Astrocyte (in vitro differentiated cells and primary cell): Measurements from ENCODE around the gene ZNF618. TPM values are rescaled to one million over a fixed set of nuclear protein-coding genes. Genes with fewer than 3 reads are reported as not detected.

ENCODE experiments used
- DNase-seq: peaks from one replicate; pipeline ENCODE4 v3.0.0-alpha.2; 2010; ENCODE audit warnings: low read depth
- FAIRE-seq: peaks from 2 replicates; lab custom pipeline; 2011; peaks lifted over from hg19 to GRCh38; lab: Jason Lieb, UNC
- H2AFZ ChIP-seq: 2 replicates; pipeline ENCODE4 v1.6.0; 2012; ENCODE audit warnings: low read depth, low read length, inconsistent platforms
- H3K27ac ChIP-seq: 2 replicates; pipeline ENCODE4 v1.5.1; 2011; ENCODE audit warnings: low read depth, low read length, inconsistent platforms
- H3K27me3 ChIP-seq: 2 replicates; pipeline ENCODE4 v1.6.0; 2011; ENCODE audit warnings: low read length, inconsistent platforms; ENCODE audit not compliant: insufficient read depth
- H3K36me3 ChIP-seq: 2 replicates; pipeline ENCODE4 v1.5.1; 2011; ENCODE audit warnings: low read length, inconsistent platforms; ENCODE audit not compliant: insufficient read depth
- H3K4me1 ChIP-seq: 2 replicates; pipeline ENCODE4 v1.5.1; 2011; ENCODE audit warnings: low read length, inconsistent platforms; ENCODE audit not compliant: insufficient read depth
- H3K4me2 ChIP-seq: 2 replicates; pipeline ENCODE4 v1.6.0; 2012; ENCODE audit warnings: low read length, inconsistent platforms
- H3K4me3 ChIP-seq: 2 replicates; pipeline ENCODE4 v1.5.1; 2011; ENCODE audit warnings: low read depth, mild to moderate bottlenecking, low read length, inconsistent platforms; ENCODE audit not compliant: insufficient read depth
- H3K79me2 ChIP-seq: 2 replicates; pipeline ENCODE4 v1.6.0; 2012; ENCODE audit warnings: mild to moderate bottlenecking, low read length, inconsistent platforms; ENCODE audit not compliant: insufficient read depth
- H3K9ac ChIP-seq: 2 replicates; pipeline ENCODE4 v1.6.0; 2012; ENCODE audit warnings: mild to moderate bottlenecking, low read length, inconsistent platforms
- H3K9me3 ChIP-seq: 2 replicates; pipeline ENCODE4 v1.5.1; 2012; ENCODE audit warnings: low read depth, mild to moderate bottlenecking, low read length, inconsistent platforms; ENCODE audit not compliant: insufficient read depth
- H4K20me1 ChIP-seq: 2 replicates; pipeline ENCODE4 v1.6.0; 2012; ENCODE audit warnings: low read length, inconsistent platforms; ENCODE audit not compliant: insufficient read depth
- H3K27ac Mint-ChIP-seq: one replicate; pipeline ENCODE4 v1.8.0; 2021; ENCODE audit warnings: mild to moderate bottlenecking, mixed read lengths; ENCODE audit not compliant: unreplicated experiment
- H3K27me3 Mint-ChIP-seq: one replicate; pipeline ENCODE4 v1.8.0; 2021; ENCODE audit warnings: low read depth, mixed read lengths; ENCODE audit not compliant: unreplicated experiment
- H3K36me3 Mint-ChIP-seq: one replicate; pipeline ENCODE4 v1.8.0; 2021; ENCODE audit warnings: low read depth, mixed read lengths; ENCODE audit not compliant: unreplicated experiment
- H3K4me1 Mint-ChIP-seq: one replicate; pipeline ENCODE4 v1.8.0; 2021; ENCODE audit warnings: low read depth, mixed read lengths; ENCODE audit not compliant: unreplicated experiment
- H3K4me3 Mint-ChIP-seq: one replicate; pipeline ENCODE4 v1.8.0; 2021; ENCODE audit warnings: mild to moderate bottlenecking, moderate library complexity, mixed read lengths; ENCODE audit not compliant: unreplicated experiment
- H3K9me3 Mint-ChIP-seq: one replicate; pipeline ENCODE4 v1.8.0; 2021; ENCODE audit warnings: mild to moderate bottlenecking, mixed read lengths; ENCODE audit not compliant: unreplicated experiment
- CTCF ChIP-seq: IDR thresholded peaks from 2 replicates; pipeline ENCODE4 v1.5.1; 2011; ENCODE audit warnings: low read depth, mild to moderate bottlenecking, inconsistent platforms, low read length, moderate library complexity; ENCODE audit not compliant: insufficient read depth
- EZH2 ChIP-seq: IDR thresholded peaks from 2 replicates; pipeline ENCODE4 v1.6.1; 2012; ENCODE audit warnings: mild to moderate bottlenecking, low read length, inconsistent platforms; ENCODE audit not compliant: insufficient read depth
- total RNA-seq: library from RNA; stranded (reverse); gene quantifications from 2 replicates; pipeline ENCODE4 v1.2.1, GENCODE V29; 2021

Gene ZNF618
- total RNA-seq, 1 donor from 2014 or later: 30.1 TPM

GRCh38 chr9:114093761-114094505, 217.8 kb downstream of the ZNF618 start:
- Mint-ChIP-seq H3K4me3 (no peak overlapping the region), H3K27me3 (peaks cover 60% of the 10 kb centered on the region), H3K4me1 (peaks cover 2% of the 10 kb centered on the region), H3K27ac (no peak overlapping the region), H3K36me3 (no peaks in the 10 kb centered on the region), H3K9me3 (peaks cover 2% of the 10 kb centered on the region)
- Histone ChIP-seq H3K36me3 (no peaks in the 10 kb centered on the region), H2AFZ (no peak overlapping the region), H3K9ac (no peak overlapping the region), H3K27ac (no peak overlapping the region), H3K4me1 (peaks cover 5% of the 10 kb centered on the region), H3K79me2 (no peaks in the 10 kb centered on the region), H3K4me2 (no peak overlapping the region), H3K4me3 (no peak overlapping the region), H3K27me3 (peaks cover 2% of the 10 kb centered on the region), H3K9me3 (no peaks in the 10 kb centered on the region), H4K20me1 (no peaks in the 10 kb centered on the region)
- no peak for DNase-seq
- TF ChIP-seq CTCF: no peak
- TF ChIP-seq EZH2: no peak
- no peak for FAIRE-seq

GRCh38 chr9:114094971-114095370, 218.9 kb downstream of the ZNF618 start:
- H3K9me3 Mint-ChIP-seq: peaks cover 5% of the 10 kb centered on the region
- peaks cover 4% of the 10 kb centered on the region for H3K27me3 ChIP-seq

More at GRCh38 chr9:114094971-114095370, 218.9 kb downstream of the ZNF618 start:
- Mint-ChIP-seq H3K27me3 (peaks cover 60% of the 10 kb centered on the region), H3K36me3 (no peaks in the 10 kb centered on the region), H3K4me1 (peaks cover 2% of the 10 kb centered on the region), H3K4me3 (no peak overlapping the region), H3K27ac (no peak overlapping the region)
- no peaks in the 10 kb centered on the region for H3K79me2 ChIP-seq
- peaks cover 5% of the 10 kb centered on the region for H3K4me1 ChIP-seq
- TF ChIP-seq CTCF (no peak), EZH2 (no peak)
- FAIRE-seq (no peak), DNase-seq (no peak)
- no peaks in the 10 kb centered on the region for H3K36me3 ChIP-seq
- no peak overlapping the region for H2AFZ ChIP-seq
- H3K27ac ChIP-seq: no peak overlapping the region
- no peak overlapping the region for H3K9ac ChIP-seq
- no peak overlapping the region for H3K4me2 ChIP-seq
- no peaks in the 10 kb centered on the region for H4K20me1 ChIP-seq
- no peak overlapping the region for H3K4me3 ChIP-seq
- H3K9me3 ChIP-seq: no peaks in the 10 kb centered on the region
